ENCODE results near the gene ZHX3.

- TF ChIP-seq CTCF (IDR thresholded peaks at IDR 0.05; ENCODE audit: insufficient read depth, low read length) (no peak), REST (IDR thresholded peaks at IDR 0.05; ENCODE audit: insufficient replicate concordance, low read depth) (no peak), POLR2AphosphoS5 (IDR thresholded peaks at IDR 0.05; ENCODE audit: low read depth) (no peak), GABPA (IDR thresholded peaks at IDR 0.05; ENCODE audit: low read depth) (no peak), SPI1 (IDR thresholded peaks at IDR 0.05; ENCODE audit: borderline replicate concordance, low read depth) (no peak)
Observed at GRCh38 chr20:41278936-41279335, 38.6 kb downstream of the ZHX3 start.
